Hepatocyte (in vitro differentiated cells): ENCODE data around the gene TOP2B. TPM values are rescaled to one million over a fixed set of nuclear protein-coding genes. Genes with fewer than 3 reads are reported as not detected.
A peak's percentile ranks its signal among the peaks of the same experiment; 100 is the strongest.

Source experiments
- DNase-seq: peaks from one replicate; pipeline ENCODE4 v3.0.0-alpha.2; 2016; ENCODE audit warnings: low spot score
- H2AFZ ChIP-seq: fragments of 200-600 bp; sonication (generic); 2 replicates; pipeline ENCODE4 v1.6.0; 2016; ENCODE audit warnings: antibody characterized with exemption, mild to moderate bottlenecking
- H3K27ac ChIP-seq: fragments of 200-600 bp; sonication (generic); 2 replicates; pipeline ENCODE4 v1.5.1; 2016; ENCODE audit warnings: mild to moderate bottlenecking
- H3K27me3 ChIP-seq: fragments of 200-600 bp; sonication (generic); 2 replicates; pipeline ENCODE4 v1.6.1; 2016
- H3K36me3 ChIP-seq: fragments of 200-600 bp; sonication (generic); replicated peaks from 2 replicates; pipeline ENCODE4 v1.5.1; 2016; ENCODE audit warnings: low read depth; ENCODE audit not compliant: insufficient read depth
- H3K4me1 ChIP-seq: fragments of 200-600 bp; sonication (generic); 2 replicates; pipeline ENCODE4 v1.5.1; 2016; ENCODE audit warnings: mild to moderate bottlenecking, moderate library complexity; ENCODE audit not compliant: insufficient read depth
- H3K4me2 ChIP-seq: fragments of 200-600 bp; sonication (generic); 2 replicates; pipeline ENCODE4 v1.6.0; 2016
- H3K4me3 ChIP-seq: fragments of 200-600 bp; sonication (generic); 2 replicates; pipeline ENCODE4 v1.5.1; 2016; ENCODE audit warnings: mild to moderate bottlenecking
- H3K79me2 ChIP-seq: fragments of 200-600 bp; sonication (generic); 2 replicates; pipeline ENCODE4 v1.6.0; 2017; ENCODE audit warnings: mild to moderate bottlenecking
- H3K9me2 ChIP-seq: fragments of 200-600 bp; sonication (generic); replicated peaks from 2 replicates; pipeline ENCODE4 v1.6.0; 2017; ENCODE audit warnings: mild to moderate bottlenecking; ENCODE audit not compliant: insufficient read depth
- H3K9me3 ChIP-seq: fragments of 200-600 bp; sonication (generic); 2 replicates; pipeline ENCODE4 v1.5.1; 2016; ENCODE audit warnings: low read depth, mild to moderate bottlenecking
- H4K20me1 ChIP-seq: fragments of 200-600 bp; sonication (generic); 2 replicates; pipeline ENCODE4 v1.6.0; 2016; ENCODE audit warnings: mild to moderate bottlenecking; ENCODE audit not compliant: insufficient read depth, poor library complexity, severe bottlenecking
- CTCF ChIP-seq: fragments of 200-600 bp; sonication (generic); IDR thresholded peaks from 2 replicates; pipeline ENCODE4 v1.5.1; 2016; ENCODE audit warnings: antibody characterized with exemption, mild to moderate bottlenecking; ENCODE audit not compliant: poor library complexity
- EZH2 ChIP-seq: fragments of 200-600 bp; sonication (generic); IDR thresholded peaks from 2 replicates; pipeline ENCODE4 v1.6.1; 2016; ENCODE audit warnings: antibody characterized with exemption, mild to moderate bottlenecking, borderline replicate concordance
- EZH2phosphoT487 ChIP-seq: fragments of 200-600 bp; sonication (generic); IDR thresholded peaks from one replicate; pipeline ENCODE4 v1.6.1; 2018; ENCODE audit warnings: antibody characterized with exemption, mild to moderate bottlenecking, low read depth, moderate library complexity; ENCODE audit not compliant: unreplicated experiment, severe bottlenecking
- WGBS: methylation state at CpG from one replicate; pipeline ENCODE4 v1.1.6; 2016; ENCODE audit warnings: low lambda C conversion rate; ENCODE audit errors: missing lambda C conversion rate; 5-methylcytosine and 5-hydroxymethylcytosine counted together
- polyA plus RNA-seq: library from polyadenylated mRNA; unstranded; fragments of >200 nt; fragmentation: Nextera tagmentation; extraction: Ambion mirVana; gene quantifications from 2 replicates; pipeline ENCODE4 v1.2.1, GENCODE V29; 2016
- total RNA-seq: library from RNA; depleted of rRNA; stranded (reverse); fragments of >200 nt; gene quantifications from 2 replicates; pipeline ENCODE4 v1.2.3, GENCODE V29; 2014

TOP2B gene
- total and polyA plus RNA-seq, 2 experiments from 2014 or later, result 49.5 to 109 TPM

GRCh38 chr3:25610779-25611178 lies 53.9 kb downstream of the TOP2B start:
- no peak for TF ChIP-seq EZH2
- TF ChIP-seq CTCF, result no peak
- no peak for TF ChIP-seq EZH2phosphoT487
- peaks cover 8% of the 10 kb centered on the region for H3K36me3 ChIP-seq

GRCh38 chr3:25610167-25610566 lies 54.5 kb downstream of the TOP2B start:
- WGBS, result 95% methylated on average over 1 of the region's 1 CpG
- no peaks in the 10 kb centered on the region for H3K79me2 ChIP-seq
- no peaks in the 10 kb centered on the region for H3K4me1 ChIP-seq
- no peaks in the 10 kb centered on the region for H3K9me2 ChIP-seq
- no peak overlapping the region for H3K4me2 ChIP-seq
- H3K27me3 ChIP-seq, result no peaks in the 10 kb centered on the region
- peaks cover 8% of the 10 kb centered on the region for H3K36me3 ChIP-seq
- H3K4me3 ChIP-seq, result no peak overlapping the region
- H3K27ac ChIP-seq, result no peak overlapping the region
- no peaks in the 10 kb centered on the region for H4K20me1 ChIP-seq
- H2AFZ ChIP-seq, result no peak overlapping the region
- H3K9me3 ChIP-seq, result no peaks in the 10 kb centered on the region
- no peak for DNase-seq
- TF ChIP-seq EZH2phosphoT487, result no peak
- no peak for TF ChIP-seq EZH2
- no peak for TF ChIP-seq CTCF

More at GRCh38 chr3:25610779-25611178, 53.9 kb downstream of the TOP2B start:
- H3K79me2 ChIP-seq, result no peaks in the 10 kb centered on the region
- H4K20me1 ChIP-seq, result no peaks in the 10 kb centered on the region
- H3K27ac ChIP-seq, result no peak overlapping the region
- no peaks in the 10 kb centered on the region for H3K9me3 ChIP-seq
- no peaks in the 10 kb centered on the region for H3K27me3 ChIP-seq
- no peak overlapping the region for H2AFZ ChIP-seq
- H3K4me3 ChIP-seq, result no peak overlapping the region
- no peaks in the 10 kb centered on the region for H3K9me2 ChIP-seq
- DNase-seq, result no peak
- H3K4me2 ChIP-seq, result no peak overlapping the region
- no peaks in the 10 kb centered on the region for H3K4me1 ChIP-seq

- no peak for TF ChIP-seq EZH2phosphoT487
- TF ChIP-seq CTCF, result no peak
- no peak for TF ChIP-seq EZH2
- H3K9me3 ChIP-seq, result no peaks in the 10 kb centered on the region
- 83% methylated on average over 5 of the region's 5 CpGs for WGBS
- H2AFZ ChIP-seq, result no peak overlapping the region
- no peaks in the 10 kb centered on the region for H3K79me2 ChIP-seq
- H3K27me3 ChIP-seq, result no peaks in the 10 kb centered on the region
- DNase-seq, result no peak
- H3K4me2 ChIP-seq, result no peak overlapping the region
- H4K20me1 ChIP-seq, result no peaks in the 10 kb centered on the region
- peak overlapping the region; percentile 34 for H3K27ac ChIP-seq
- no peaks in the 10 kb centered on the region for H3K36me3 ChIP-seq
- no peaks in the 10 kb centered on the region for H3K9me2 ChIP-seq
- H3K4me1 ChIP-seq, result no peaks in the 10 kb centered on the region
- no peak overlapping the region for H3K4me3 ChIP-seq
These were observed 60.5 kb downstream of the TOP2B start for GRCh38 chr3:25604107-25604805.
